Sigmoid colon (tissue), 4 donors: ENCODE measurements around the gene NCOA4.
"Not testable (repeated sequence)": the region's sequence is repeated elsewhere in the genome, so short reads cannot be mapped to it uniquely, and the experiment has no call there.

Experiments used
- EP300 ChIP-seq, 4 donors: sonication (generic); formaldehyde crosslinking; IDR thresholded peaks; one replicate each; pipeline ENCODE4 v1.6.1; 2017; ENCODE audit warnings: antibody characterized with exemption in 4 of 4
- POLR2A ChIP-seq, 2 donors: fragments of 450-650 bp; IDR thresholded peaks; one replicate each; pipeline ENCODE4 v1.6.1; 2016; ENCODE audit warnings: antibody characterized with exemption in 2 of 2, mild to moderate bottlenecking in 2 of 2, moderate library complexity in 2 of 2
- POLR2AphosphoS5 ChIP-seq, 4 donors: sonication (generic); formaldehyde crosslinking; IDR thresholded peaks; one replicate each; pipeline ENCODE4 v1.6.1; 2017; ENCODE audit warnings: antibody characterized with exemption in 4 of 4
- TF ChIP-seq, protein P1 (sequence below), 4 experiments: fragments of 450-650 bp in 3 of 4; fragments of 200-600 bp in 1 of 4; IDR thresholded peaks; one replicate each; pipeline ENCODE4 v1.5.1; 2016 to 2019; ENCODE audit warnings: antibody characterized with exemption in 4 of 4, mild to moderate bottlenecking in 3 of 4, moderate library complexity in 2 of 4

DNA sequence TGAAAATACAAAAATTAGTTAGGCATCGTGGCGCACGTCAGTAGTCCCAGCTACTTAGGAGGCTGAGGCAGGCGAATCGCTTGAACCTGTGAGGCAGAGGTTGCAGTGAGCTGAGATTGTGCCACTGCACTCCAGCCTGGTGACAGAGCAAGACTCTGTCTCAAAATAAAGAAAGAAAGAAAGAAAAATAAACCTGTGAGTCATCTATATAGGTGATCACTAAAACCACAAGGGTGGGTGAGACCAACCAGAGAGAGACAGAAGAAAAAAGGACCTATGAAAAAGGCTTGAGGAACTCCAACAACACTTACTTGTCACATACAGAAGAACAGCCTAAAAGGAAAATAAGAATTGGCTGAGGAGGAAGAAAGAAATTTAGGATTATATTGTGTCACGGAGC is 72.5 kb downstream of the NCOA4 start:
- TF ChIP-seq, protein P1, sequence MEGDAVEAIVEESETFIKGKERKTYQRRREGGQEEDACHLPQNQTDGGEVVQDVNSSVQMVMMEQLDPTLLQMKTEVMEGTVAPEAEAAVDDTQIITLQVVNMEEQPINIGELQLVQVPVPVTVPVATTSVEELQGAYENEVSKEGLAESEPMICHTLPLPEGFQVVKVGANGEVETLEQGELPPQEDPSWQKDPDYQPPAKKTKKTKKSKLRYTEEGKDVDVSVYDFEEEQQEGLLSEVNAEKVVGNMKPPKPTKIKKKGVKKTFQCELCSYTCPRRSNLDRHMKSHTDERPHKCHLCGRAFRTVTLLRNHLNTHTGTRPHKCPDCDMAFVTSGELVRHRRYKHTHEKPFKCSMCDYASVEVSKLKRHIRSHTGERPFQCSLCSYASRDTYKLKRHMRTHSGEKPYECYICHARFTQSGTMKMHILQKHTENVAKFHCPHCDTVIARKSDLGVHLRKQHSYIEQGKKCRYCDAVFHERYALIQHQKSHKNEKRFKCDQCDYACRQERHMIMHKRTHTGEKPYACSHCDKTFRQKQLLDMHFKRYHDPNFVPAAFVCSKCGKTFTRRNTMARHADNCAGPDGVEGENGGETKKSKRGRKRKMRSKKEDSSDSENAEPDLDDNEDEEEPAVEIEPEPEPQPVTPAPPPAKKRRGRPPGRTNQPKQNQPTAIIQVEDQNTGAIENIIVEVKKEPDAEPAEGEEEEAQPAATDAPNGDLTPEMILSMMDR (IDR thresholded peaks at IDR 0.05) = not testable (repeated sequence)
- TF ChIP-seq EP300, POLR2A, POLR2AphosphoS5 (IDR thresholded peaks at IDR 0.05): not testable (repeated sequence)
